Non-pigmented ciliary epithelial cell (primary cell): Measurements from ENCODE around the gene EYA4.

ENCODE experiments used
- DNase-seq: peaks from one replicate; pipeline ENCODE4 v3.0.0-alpha.2; 2010; ENCODE audit warnings: low read depth

The EYA4 gene

DNA sequence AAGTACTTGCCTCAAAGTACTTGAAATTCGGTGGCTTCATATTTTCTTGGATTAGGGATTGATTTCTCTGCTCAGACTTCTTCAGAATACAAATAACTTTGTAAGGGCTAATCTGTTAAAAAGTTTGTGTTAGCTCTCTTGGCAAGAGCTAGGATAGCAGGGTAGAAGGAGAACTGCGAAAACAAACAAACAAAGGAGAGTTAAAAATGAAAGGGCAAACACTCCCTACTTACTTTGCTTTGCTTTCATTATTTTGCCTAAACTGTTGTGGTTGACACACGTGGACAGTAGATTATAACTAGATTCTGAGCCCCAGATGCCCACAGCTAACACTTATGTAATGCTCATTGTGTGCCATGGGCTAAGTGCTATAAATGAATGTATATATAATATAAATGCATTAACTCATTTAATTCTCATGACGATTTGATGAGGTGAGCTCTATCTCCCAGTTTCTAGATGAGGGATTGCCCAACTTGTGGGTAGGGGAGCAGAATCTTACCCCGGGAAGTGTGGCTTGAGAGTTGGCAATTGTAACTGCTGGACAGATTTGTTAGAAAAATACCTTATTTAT lies 48.7 kb downstream of the EYA4 start:
- no peak for DNase-seq

DNA sequence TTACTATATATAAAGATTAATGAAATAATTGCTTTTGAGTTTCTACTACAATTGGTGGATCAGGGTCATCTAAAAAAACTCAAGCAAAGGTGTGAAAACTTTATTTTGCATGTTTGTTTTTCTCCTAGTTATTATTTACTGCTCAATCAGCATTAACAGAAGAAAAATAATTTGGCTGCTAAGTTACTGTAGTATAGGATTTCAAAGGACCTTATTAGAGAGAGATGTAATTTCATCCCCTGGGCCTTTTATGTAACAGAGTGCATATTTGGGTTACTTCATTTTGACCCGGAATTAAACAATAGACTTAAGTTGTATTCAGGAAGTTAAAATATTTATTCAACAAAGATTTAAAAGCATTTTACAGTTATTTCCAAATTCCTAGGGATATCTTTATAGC lies 49.8 kb downstream of the EYA4 start:
- DNase-seq, result no peak

DNA sequence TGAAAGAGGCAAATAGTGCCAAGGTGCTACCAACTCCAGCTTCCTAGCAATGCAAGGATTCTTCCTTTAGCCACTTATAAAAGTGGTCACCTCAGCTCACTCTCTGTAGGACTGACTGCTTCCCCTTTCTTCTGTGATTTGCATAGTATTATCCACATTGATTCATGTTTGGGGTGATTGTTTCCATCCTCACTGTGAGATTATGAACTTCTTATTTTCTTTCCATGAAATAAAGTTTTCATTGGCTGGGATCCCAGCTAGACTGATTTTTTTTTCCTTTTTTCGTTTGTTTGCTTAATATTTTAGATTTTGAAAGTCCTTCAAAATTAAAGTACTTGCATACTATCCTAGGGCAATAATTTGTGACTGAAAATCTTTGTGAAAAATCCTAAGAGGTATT lies 50.5 kb downstream of the EYA4 start:
- DNase-seq, result no peak

DNA sequence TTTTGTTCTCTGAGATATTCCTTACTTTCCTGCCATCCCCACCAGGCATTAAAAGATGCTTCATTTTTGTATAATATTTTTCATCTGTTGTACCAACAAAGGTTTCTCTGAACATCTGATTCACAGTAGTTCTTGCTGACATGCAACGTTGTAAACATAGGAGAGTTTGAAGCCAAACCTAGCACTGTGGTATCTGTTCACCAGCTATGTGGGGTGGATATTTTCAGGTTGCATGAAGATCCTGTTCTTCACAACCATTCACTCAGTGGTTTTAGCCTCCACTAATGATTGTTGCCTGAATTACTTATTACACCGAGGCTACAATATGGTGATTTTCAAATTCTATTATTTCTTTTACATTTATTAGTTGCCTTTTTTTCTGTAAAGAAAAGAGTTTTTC lies 56.5 kb downstream of the EYA4 start:
- no peak for DNase-seq

DNA sequence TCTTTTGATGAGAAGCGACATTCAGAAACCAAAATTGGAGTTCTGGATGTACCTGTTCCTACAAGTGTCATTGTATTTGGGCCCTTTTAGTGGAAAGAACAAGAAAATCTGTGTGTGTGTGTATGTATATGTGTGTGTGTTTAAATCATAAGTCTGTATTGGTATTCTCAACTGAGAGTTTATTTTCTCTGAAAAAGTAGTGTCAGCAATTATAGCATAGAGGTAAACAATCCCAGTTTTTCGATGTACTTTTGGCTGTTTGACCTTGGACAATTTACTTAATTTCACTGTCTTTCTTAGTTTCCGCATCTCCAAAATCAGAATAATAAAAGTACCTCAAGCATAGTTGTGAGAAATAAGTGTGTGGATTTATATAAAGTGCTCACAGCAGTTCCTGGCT lies 57.2 kb downstream of the EYA4 start:
- DNase-seq, result no peak

DNA sequence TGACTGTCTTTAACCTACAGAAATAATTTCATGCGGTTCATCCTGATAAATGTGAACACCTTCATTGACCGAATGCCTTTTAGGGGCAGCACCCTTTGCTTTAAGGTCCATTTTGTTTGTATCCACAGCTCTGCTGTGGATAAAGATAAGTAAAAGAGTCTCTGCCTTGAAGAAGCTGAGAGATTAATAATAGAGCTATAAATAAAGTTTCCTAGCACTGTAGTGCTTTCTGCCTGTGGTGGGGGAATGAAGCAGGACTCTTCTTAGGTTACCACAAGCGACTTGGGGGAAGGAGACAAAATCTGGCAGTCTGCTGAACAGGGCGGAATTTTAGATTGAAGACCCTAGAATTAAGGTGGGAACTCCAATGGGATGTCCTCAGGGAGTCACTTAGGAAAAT lies 57.6 kb downstream of the EYA4 start:
- DNase-seq, result no peak

DNA sequence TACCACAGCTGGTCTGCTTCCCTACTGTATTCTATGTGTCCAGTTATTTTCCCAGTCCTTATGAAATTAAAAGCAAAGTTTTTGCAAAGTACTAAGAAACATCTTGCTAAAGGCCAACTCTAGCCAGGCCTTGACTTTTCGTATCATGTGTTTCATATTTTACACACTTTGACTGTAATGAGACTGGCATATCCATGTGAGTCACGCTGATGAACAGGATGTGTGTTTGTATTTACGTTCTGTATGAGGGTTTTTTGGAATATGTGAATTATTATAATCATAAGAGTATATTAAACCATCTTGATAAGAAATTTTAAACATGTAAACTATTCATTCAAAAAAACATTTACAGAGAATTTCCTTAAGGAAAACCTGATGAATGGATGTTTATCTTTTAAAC lies 59.7 kb downstream of the EYA4 start:
- no peak for DNase-seq

DNA sequence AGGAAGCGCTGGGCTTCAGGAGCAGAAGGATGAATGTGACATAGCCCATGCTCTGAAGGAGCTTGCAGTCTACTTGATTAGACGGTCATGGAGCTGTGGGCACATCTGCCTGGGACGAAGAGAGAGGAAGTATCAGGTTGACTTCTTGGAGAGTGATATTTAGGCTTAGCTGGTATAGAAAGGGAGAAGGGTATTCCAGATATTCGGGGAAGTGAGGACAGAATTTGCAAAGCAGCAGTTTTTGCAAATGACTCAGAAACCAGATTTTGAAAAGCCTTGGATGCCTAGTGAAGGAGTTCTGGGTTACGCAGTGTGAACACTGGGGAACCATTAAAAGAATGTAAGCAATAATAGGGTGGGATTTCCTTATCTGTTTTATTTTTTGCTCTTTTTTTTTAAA lies 60.7 kb downstream of the EYA4 start:
- no peak for DNase-seq

DNA sequence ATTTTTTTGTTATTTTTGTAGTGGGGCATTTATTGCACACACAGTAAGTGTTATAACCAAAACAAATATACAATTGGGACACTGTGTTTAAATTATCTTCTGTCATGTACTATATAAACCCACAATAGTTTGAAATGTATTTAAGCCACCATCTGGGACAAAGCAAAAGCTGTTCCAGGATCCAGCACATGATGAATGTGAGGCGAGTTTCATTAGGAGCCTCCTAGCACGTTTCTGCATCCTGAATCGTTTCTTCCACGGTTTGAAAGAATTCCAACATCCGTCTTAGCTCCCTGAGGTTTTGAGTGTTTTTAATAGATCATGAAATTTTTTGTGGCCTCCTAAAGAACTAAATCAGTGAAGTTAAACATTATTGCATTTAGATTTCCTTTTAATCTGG lies 65.8 kb downstream of the EYA4 start:
- no peak for DNase-seq

DNA sequence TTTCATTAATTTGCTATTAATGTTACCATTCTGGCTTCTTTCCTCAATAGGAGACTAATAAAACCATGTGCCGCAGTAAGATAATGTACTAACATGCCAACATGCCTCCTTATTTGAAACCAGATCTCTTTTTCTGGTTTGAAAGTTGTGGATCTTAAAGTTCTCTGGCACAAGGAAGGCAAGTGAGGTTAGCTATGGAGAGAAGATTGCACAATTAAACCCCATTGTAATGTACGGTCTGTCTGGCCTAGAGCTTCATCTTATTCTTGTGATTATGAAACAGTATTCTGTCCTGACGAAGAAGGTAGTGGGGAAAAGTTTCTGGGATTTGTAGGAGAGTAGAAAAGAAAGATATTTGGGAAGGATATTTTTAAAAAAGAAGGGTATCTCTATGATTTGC lies 68.4 kb downstream of the EYA4 start:
- no peak for DNase-seq

DNA sequence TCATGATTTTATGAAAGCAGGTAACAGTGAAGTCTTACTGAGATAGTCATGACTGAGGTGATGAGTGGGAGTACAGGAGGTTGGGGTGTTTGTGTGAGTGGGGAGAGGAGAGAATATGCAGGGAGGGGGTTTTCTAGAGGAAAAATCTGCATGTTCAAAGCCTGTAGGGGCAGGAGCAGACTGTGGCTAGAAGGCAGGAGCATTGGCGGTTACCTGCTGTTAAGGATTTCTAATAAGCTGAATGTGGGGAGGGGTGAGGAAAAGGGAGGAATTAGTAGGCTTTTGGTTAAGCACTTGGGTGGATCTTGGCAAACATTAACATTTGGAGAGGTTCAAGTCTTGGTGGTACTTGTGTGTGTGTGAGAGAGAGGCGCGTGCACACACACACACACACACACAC lies 70.8 kb downstream of the EYA4 start:
- DNase-seq, result no peak

DNA sequence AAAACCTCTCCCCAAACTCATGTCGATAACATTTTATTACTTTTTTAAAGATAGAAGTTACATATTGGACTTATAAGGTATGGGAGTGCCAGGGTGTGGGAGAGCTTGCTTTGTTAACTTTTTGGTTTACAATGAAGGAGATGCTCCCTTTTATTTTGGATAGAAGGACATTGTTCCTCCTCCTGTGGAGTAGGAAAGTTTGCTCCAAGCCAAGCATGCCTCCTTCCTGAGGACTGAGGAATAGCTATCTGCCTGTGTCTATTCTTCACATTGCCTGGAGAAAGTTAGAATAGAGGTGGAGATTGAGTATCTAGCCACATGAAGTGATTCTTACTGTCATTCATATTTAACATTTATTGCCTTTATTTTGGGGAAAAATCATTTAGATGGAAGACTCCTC lies 71.9 kb downstream of the EYA4 start:
- no peak for DNase-seq

DNA sequence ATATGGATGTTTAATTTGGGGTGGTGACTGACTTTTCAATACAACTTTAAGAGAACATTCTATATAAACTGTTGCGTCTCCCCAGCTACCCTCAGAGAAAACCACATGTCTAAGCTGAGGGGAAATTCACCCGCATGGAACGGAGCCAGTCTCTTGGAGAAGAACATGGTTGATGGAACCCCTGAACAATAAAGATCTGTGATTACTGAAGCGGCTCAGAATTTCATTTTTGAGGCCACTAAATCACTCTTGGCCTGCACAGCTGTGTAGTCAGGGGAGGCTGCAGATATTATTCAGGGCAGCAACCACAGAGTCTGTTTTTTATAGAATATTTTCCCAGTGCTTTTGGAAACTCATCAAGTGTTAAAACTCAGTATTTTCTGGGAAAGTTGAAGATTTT lies 73.8 kb downstream of the EYA4 start:
- DNase-seq, result no peak

DNA sequence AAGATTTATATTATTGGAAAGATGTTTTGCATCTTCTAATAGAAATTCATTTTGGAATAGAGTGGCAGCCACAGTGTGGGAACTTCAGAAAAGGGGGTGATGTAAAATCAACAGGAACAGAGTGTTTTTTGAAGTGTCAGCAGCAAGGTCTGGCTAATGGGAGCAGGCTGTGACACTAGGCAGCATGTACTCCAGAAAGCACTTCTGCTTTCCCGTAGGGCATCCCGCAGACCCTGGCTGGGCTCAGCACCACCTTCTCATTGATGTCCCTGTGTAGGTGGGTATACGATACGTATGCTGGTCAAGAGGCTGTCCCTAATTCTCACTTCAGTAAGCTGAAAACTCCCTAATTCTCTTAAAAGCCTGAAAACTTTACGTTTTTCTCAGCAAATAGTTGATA lies 74.7 kb downstream of the EYA4 start:
- no peak for DNase-seq

DNA sequence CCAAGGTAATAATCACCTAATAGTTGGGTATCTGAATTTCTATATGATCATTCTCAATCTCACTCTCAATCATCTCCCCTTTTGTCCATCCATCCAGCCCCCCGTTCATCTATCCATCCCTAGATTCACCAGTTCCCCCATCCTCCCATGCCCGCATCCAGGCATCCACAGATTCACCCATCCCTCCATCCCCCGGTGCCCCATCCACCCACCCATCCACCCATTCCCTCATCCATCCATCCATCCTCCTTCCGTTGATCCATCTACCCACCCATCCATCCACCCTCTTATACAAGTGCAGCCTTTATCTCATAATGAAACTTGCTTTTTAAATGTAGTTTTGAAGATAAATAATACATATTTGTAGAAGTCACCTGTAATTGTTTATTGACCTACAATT lies 76.5 kb downstream of the EYA4 start:
- no peak for DNase-seq

DNA sequence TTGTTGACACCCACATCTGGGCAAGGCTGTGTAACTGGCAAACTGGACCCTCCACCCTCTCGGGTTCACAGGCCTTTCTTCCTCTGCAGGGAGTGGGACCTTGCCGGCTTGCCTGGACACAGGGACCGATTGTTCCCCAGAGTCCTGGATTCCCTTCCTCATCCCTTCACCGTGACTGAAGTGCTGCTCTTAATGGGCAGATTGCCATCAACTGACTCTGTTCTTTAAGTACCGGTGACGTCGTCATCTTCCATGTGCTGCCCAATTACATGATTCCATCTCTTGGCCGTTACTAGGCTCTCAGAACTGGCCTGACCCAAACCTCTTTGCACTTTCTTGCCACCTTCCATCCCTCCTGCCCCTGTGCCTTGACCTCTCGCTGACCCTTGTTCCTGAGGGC lies 85.4 kb downstream of the EYA4 start:
- no peak for DNase-seq

DNA sequence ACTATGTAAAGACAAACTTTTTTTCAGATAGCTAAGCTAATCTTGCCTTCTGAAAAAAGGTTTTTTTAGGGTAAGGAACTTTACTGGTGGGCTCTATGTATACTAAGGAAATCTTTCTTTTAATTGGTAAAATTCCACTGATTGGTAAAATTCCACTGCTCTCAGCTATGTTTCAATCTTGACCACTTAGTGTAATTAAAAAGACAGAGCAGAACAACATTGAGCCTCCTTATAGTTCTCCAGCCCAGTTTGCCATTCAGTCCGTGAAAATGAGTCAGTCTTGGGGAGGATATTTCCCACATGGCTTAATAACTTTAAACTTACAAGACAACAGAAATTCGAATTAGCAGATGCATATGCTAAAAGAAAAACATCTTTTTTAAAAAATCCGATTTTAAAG lies 92.7 kb downstream of the EYA4 start:
- DNase-seq, result no peak

DNA sequence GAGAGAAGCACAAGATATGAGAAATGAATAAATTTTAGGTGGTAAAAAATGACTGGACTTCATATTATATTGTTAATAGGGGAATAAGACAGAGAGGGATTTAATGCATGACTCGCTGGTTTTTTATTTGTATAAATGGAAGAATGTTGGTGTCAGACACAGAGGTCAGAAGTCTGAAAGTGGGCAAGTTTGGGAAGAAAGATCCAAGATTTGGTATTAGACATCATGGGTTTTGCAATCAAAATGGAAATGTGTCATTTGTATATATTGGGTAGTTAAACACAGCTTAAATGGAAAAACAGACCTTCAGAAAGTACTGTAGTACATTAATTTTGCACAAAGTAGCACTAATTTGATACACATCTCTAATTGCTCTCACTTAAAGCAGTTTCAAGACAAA lies 96.2 kb downstream of the EYA4 start:
- DNase-seq, result no peak

DNA sequence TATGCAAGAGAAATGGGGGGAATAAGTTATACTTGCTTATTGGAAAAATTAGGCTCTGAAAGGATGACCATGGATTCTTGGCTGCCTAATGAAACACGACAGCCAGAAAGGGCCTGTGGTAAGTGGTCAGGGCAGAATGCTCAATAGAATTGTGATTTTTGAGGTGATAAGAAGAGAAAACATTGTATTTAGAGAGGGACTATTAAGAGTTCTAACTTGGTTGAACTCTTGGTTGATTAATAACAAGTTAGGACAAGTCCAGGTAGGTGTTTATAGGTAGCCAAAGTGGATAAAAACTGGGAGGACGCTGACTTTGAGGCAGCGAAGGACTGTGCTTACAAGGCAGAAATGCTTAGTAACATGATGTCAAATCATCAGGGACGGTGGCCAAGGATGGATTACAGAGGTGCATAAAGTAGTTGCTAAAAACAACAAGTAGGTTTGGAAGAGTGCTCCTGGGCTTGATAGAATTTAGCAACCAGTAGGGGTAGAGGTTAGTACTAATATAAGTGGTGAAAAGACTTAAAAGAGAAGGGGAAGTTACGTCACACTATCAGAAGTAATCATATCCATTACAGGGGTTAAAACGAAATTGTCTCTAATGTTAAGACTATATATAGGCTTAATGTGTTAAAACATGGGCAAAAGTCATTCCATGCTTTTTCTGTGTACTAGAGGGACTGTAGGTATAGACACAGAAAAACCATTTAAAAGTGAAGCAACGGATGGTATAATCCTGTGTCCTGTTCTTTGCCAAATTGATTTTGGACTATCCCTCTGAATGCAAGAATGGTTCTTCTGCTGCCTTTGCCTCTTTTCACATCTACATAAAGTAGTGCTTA lies 98.6 kb downstream of the EYA4 start:
- DNase-seq, result no peak

DNA sequence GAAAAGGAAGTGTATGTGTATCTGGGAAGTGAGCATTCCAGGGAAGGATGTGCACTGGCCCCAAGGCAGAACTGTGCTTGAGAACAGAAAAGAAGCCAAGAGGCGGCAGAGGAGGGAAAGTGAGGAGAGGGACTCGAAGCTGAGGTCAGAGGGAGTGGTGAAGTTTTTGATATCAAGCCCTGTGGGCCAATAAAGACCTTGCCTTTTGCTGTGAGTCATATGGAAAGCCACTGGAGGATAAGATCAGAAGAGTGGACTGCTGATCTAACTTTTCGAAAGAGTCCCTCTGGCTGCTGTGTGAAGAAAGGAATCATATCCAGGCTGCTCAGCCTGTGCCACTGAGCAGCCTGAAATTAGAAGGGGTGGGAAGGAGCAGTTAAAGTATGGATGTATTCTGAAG lies 99.4 kb downstream of the EYA4 start:
- DNase-seq, result peak; percentile 14

DNA sequence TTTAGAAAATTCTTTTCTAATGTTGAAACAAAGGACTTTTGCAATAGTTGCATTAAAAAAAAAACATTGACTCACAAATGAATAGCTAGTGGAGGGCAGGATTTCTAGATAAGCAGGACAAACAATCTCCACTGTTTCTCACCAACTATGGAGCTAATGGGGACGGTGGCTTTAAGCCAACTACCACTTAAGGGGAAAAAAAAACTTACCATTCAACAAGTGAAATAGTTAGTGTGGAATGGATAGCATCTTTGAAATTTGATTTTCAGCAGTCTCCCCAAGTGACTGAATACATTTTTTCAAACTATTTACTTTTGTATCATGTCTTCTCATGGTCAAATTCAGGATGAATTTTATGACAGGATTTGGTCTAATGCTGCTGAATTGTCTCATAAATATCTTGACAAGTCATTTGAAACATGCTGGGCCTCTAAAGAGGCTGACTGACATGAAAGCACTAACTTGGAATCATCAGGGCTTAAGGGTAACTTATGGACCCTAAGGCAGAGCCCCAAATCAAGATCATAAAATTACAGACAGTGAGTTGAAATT lies 100.5 kb downstream of the EYA4 start:
- DNase-seq, result peak; percentile 64

DNA sequence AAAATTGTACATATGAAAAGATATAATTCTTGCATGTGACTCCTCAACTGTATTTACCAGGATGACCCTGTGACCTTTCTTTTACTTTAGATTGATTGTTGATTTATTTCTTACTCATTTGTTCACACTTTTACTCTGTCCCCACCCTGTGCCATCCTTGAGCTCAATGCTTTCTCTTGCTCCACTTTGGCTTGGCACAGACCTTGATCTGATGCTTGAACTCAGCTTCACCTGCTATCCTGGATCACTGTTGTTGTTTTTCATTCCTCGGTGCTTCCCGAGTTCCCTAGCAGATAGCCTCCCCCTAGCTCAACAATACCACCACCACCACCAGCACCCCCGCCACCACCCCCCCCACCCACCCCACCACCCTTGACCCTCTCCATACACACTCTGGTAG lies 102.1 kb downstream of the EYA4 start:
- DNase-seq, result no peak

DNA sequence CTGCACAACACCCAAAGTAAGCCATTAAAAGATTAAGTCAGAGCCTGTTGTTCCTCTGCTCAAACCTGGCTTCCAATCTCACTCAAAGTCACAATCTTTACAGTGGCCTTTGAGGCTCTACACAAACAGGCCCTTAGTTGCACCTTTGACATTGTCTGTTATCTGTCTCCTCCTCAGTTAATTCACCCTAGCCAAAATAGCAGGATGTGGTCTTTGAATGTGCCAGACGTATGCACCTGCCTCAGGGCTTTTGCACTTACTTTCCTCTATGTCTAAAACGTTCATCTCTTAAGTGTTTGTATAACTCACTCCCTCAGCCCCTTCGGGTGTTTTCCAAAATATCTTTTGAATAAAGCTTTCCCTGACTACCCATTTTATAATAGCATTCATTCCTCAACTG lies 107.7 kb downstream of the EYA4 start:
- DNase-seq, result no peak

DNA sequence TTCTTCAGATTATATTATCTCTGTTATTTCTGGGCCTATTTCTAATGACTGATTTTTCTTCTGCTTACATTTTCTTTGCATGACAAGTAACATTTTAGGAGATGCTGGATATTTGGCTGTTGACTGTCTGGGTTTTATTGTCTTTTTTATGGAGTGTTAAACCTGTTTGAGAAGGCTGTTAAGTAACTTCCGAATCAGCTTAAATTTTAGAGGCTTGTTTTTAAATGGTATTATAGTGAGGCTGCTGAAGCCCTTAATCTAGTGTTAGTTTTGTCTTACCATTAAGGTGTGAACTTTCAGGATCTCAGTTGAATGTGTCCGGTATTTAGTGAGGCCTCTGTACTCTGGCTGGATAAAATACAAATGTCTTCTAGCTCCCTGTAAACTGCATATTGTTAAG lies 109.8 kb downstream of the EYA4 start:
- no peak for DNase-seq
